Measurements from ENCODE around the gene SPOPL. TPM values are rescaled to one million over a fixed set of nuclear protein-coding genes. Genes with fewer than 3 reads are reported as not detected.

SPOPL gene
- total and polyA plus RNA-seq, 9 of the 15 experiments (the other 6 are each of a cell fraction or from before 2014, with no cell fraction given) = 0.53 to 6.1 (median 4.1) TPM

DNA sequence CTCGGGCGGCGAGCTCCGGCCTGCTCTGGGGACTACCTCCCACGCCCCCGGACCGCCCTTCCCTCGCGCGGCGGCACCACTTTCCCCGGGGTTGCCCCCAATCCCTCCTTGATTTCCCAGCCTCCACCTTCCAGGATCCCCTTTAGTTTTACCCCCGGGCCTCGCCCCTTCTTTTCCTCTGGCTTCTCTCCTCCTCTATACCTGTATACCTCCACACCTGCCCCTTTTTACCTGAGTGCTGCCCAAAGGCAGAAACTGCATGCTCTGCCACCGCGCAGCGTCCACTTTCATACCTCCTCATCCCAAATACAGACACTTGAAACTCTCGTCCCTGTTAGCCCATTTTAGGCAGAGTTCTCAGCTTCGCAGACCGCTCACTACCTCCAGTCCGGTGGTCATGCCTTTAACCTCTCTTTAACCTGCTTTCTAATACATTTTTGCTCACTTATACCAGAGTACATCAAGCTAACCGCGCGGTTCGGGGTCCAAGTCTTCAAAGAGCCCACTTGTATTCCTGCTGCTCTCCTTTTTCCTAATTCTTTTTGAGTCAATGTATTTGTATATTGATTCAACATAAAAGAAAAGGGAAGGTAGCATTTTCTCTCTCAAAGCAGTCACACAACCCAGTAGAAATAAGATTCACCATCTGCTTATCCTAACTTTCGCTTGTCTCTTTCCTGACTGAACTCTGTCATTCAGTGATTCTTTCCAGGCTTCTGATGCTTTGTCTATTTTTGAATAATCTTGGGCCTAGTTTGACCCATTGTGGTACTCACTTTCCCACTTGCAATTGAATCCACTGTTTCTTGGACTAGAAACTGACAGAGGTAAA is 901 bp downstream of the SPOPL start (continued):
- TF ChIP-seq, protein P1, sequence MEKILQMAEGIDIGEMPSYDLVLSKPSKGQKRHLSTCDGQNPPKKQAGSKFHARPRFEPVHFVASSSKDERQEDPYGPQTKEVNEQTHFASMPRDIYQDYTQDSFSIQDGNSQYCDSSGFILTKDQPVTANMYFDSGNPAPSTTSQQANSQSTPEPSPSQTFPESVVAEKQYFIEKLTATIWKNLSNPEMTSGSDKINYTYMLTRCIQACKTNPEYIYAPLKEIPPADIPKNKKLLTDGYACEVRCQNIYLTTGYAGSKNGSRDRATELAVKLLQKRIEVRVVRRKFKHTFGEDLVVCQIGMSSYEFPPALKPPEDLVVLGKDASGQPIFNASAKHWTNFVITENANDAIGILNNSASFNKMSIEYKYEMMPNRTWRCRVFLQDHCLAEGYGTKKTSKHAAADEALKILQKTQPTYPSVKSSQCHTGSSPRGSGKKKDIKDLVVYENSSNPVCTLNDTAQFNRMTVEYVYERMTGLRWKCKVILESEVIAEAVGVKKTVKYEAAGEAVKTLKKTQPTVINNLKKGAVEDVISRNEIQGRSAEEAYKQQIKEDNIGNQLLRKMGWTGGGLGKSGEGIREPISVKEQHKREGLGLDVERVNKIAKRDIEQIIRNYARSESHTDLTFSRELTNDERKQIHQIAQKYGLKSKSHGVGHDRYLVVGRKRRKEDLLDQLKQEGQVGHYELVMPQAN (IDR thresholded peaks at IDR 0.05; ENCODE audit: borderline replicate concordance) = peak; percentile 57; the same call in 1 of the 2 replicates
- 0 out of 2 replicates have a peak, but pooled peaks have one; percentile 24 for TF ChIP-seq SMARCE1 (IDR thresholded peaks at IDR 0.05)

DNA sequence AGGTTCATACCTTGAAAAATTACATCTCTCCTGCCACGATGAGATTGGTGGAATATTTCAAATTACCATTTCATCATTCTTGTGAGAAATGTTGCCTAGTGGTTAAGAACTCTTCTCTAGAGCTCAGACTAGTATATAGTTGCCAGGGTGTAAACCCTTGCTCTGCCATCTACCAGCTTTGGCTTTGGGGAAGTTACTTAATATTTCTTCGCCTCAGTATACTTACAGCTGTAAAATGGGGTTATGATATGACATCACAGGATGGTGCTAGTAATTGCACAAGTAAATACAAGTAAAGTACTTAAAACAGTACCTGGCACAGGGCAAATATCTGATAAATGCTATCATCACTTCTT is 1.5 kb downstream of the SPOPL start:
- Histone ChIP-seq H2AFZ (ENCODE audit: low read depth, low read length) (0 out of 2 replicates have a peak overlapping the region, but pooled peaks have one; percentile 79), H3K9ac (ENCODE audit: insufficient read depth in 1 of 2, low read depth in 2 of 2, low read length in 2 of 2) (peak overlapping the region in 1 of 2 experiments; percentile 81; a peak in 2 of 4 replicates), H3K9me1 (ENCODE audit: control insufficient read depth, insufficient read depth, low read length) (no peaks in the 10 kb centered on the region), H3K27ac (ENCODE audit: extremely low read depth, low read depth, low read length) (peak overlapping the region; percentile 77), H3K36me3 (ENCODE audit: control insufficient read depth, insufficient read depth, low read length) (no peaks in the 10 kb centered on the region), H3K27me3 (ENCODE audit: control insufficient read depth in 2 of 2, insufficient read depth in 2 of 2, low read length in 2 of 2) (no peaks in the 10 kb centered on the region), H3K4me3 (peak overlapping the region; percentile 67), H4K20me1 (replicated peaks; ENCODE audit: control insufficient read depth, insufficient read depth, low read length) (peaks cover 4% of the 10 kb centered on the region; the same call in 1 of the 2 replicates), H3K9me3 (replicated peaks; ENCODE audit: control insufficient read depth, insufficient read depth, low read depth, low read length) (no peaks in the 10 kb centered on the region), H3K4me2 (ENCODE audit: insufficient read depth, low read length) (peak overlapping the region; percentile 89), H3K4me1 (replicated peaks in 1 of 2; ENCODE audit: control insufficient read depth in 2 of 2, insufficient read depth in 2 of 2, low read length in 2 of 2) (peaks cover 6 to 37% of the 10 kb centered on the region in 2 experiments; a peak in 4 of 5 replicates), H3K79me2 (ENCODE audit: control insufficient read depth, insufficient read depth, low read length) (peaks cover 71% of the 10 kb centered on the region)
- in situ Hi-C loops (cut with MboI) = no loop called here
- intact Hi-C loops (cut with micrococcal nuclease) = no loop called here
- ATAC-seq (no peak), FAIRE-seq (no peak), DNase-seq (ENCODE audit: extremely low read depth in 1 of 4, low spot score in 3 of 4) (no peak)
- POLR2A ChIA-PET = interaction anchor here (0.8 to 1.2 kb wide), 5 partner anchors 11 to 124 kb away, joined by 3 read pairs; no protein-coding TSS in a partner anchor
- 9% methylated on average over 2 of the region's 2 CpGs for whole genome bisulfite sequencing (ENCODE audit: insufficient coverage, low coverage, missing lambda C conversion rate)
- CTCF ChIA-PET (ENCODE audit: low intra/inter-chr PET ratio) = no interaction called here
- no TSS peak for BruUV-seq (replicated peaks)
- TF ChIP-seq ZNF444 (CRISPR knock-in tag; IDR thresholded peaks at IDR 0.05) (no peak), NFIC (IDR thresholded peaks at IDR 0.05) (no peak), PCBP2 (IDR thresholded peaks at IDR 0.05; ENCODE audit: low read depth, low read length, poor library complexity, severe bottlenecking) (no peak), GABPB1 (CRISPR knock-in tag; IDR thresholded peaks at IDR 0.05) (peak; percentile 53; the same call in 1 of the 2 replicates), XRCC3 (IDR thresholded peaks at IDR 0.05) (no peak), ZNF79 (CRISPR knock-in tag; IDR thresholded peaks at IDR 0.05; ENCODE audit: low read depth) (no peak), ATF7 (IDR thresholded peaks at IDR 0.05) (peak; percentile 31; the same call in 1 of the 2 replicates), CEBPB (tag; IDR thresholded peaks at IDR 0.05) (0 out of 2 replicates have a peak, but pooled peaks have one; percentile 48), MYNN (IDR thresholded peaks at IDR 0.05) (no peak), MYNN (CRISPR knock-in tag; IDR thresholded peaks at IDR 0.05) (no peak), ATF1 (CRISPR knock-in tag; IDR thresholded peaks at IDR 0.05) (no peak), ATF1 (tag; IDR thresholded peaks at IDR 0.05) (0 out of 2 replicates have a peak, but pooled peaks have one; percentile 18), NUFIP1 (IDR thresholded peaks at IDR 0.05; ENCODE audit: partially characterized antibody) (no peak), JUN (IDR thresholded peaks at IDR 0.05; ENCODE audit: borderline replicate concordance, low read depth, low read length) (no peak), JUN (CRISPR knock-in tag; IDR thresholded peaks at IDR 0.05; ENCODE audit: borderline replicate concordance) (no peak)
- TF ChIP-seq, protein P2, sequence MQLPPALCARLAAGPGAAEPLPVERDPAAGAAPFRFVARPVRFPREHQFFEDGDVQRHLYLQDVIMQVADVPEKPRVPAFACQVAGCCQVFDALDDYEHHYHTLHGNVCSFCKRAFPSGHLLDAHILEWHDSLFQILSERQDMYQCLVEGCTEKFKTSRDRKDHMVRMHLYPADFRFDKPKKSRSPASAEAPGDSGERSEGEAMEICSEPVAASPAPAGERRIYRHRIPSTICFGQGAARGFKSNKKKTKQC (CRISPR knock-in tag; IDR thresholded peaks at IDR 0.05) = no peak
- TF ChIP-seq, protein P3, sequence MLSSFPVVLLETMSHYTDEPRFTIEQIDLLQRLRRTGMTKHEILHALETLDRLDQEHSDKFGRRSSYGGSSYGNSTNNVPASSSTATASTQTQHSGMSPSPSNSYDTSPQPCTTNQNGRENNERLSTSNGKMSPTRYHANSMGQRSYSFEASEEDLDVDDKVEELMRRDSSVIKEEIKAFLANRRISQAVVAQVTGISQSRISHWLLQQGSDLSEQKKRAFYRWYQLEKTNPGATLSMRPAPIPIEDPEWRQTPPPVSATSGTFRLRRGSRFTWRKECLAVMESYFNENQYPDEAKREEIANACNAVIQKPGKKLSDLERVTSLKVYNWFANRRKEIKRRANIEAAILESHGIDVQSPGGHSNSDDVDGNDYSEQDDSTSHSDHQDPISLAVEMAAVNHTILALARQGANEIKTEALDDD (IDR thresholded peaks at IDR 0.05) = peak; percentile 40; the same call in 1 of the 2 replicates
